Subcutaneous adipose tissue (tissue), 4 donors: ENCODE data around the gene P4HTM. TPM values are rescaled to one million over a fixed set of nuclear protein-coding genes. Genes with fewer than 3 reads are reported as not detected.

ENCODE experiments used
- total RNA-seq, 4 donors: library from RNA; depleted of rRNA; stranded (reverse); fragments of >200 nt; gene quantifications; one replicate each; pipeline ENCODE4 v1.1.0, GENCODE V29; 2016
- TF ChIP-seq, protein P1 (sequence below): fragments of 450-650 bp; IDR thresholded peaks from one replicate; pipeline ENCODE4 v1.5.1; 2016; ENCODE audit warnings: low read depth, mild to moderate bottlenecking, control low read depth, antibody characterized with exemption, moderate library complexity

Gene P4HTM
- total RNA-seq, 4 donors from 2014 or later, result 15.3 to 30.6 (median 26.0) TPM

DNA sequence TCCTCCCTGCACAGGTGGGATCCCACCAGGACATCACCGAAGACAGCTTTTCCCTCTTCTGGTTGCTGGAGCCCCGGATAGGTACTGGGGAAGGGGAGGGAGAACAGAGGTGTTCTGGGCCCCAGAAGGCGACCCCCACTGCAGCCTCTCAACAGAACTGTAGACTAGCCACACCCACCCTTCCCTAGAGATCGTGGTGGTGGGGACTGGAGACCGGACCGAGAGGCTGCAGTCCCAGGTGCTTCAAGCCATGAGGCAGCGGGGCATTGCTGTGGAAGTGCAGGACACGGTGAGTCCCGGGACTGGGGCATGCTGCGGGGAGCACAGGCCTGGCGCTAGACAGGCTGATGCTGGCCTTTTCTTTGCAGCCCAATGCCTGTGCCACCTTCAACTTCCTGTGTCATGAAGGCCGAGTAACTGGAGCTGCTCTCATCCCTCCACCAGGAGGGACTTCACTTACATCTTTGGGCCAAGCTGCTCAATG, 32.7 kb downstream of the P4HTM start:
- TF ChIP-seq, protein P1, sequence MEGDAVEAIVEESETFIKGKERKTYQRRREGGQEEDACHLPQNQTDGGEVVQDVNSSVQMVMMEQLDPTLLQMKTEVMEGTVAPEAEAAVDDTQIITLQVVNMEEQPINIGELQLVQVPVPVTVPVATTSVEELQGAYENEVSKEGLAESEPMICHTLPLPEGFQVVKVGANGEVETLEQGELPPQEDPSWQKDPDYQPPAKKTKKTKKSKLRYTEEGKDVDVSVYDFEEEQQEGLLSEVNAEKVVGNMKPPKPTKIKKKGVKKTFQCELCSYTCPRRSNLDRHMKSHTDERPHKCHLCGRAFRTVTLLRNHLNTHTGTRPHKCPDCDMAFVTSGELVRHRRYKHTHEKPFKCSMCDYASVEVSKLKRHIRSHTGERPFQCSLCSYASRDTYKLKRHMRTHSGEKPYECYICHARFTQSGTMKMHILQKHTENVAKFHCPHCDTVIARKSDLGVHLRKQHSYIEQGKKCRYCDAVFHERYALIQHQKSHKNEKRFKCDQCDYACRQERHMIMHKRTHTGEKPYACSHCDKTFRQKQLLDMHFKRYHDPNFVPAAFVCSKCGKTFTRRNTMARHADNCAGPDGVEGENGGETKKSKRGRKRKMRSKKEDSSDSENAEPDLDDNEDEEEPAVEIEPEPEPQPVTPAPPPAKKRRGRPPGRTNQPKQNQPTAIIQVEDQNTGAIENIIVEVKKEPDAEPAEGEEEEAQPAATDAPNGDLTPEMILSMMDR, result no peak

DNA sequence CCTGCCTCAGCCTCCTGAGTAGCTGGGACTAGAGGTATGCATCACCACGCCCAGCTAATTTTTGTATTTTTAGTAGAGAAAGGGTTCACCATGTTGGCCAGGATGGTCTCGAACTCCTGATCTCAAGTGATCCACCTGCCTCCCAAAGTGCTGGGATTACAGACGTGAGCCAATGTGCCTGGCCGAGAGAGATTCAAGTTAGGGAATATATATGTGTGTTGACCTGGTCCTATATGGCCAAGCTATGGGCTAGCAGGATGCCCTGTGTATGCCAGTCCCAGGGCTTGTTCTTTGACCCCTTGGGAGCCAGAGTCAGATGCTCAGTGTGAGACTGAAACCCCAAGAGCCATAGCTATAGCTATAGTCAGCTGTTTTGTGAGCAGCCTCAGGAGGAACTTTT, 33.7 kb downstream of the P4HTM start:
- TF ChIP-seq, protein P1, result no peak

DNA sequence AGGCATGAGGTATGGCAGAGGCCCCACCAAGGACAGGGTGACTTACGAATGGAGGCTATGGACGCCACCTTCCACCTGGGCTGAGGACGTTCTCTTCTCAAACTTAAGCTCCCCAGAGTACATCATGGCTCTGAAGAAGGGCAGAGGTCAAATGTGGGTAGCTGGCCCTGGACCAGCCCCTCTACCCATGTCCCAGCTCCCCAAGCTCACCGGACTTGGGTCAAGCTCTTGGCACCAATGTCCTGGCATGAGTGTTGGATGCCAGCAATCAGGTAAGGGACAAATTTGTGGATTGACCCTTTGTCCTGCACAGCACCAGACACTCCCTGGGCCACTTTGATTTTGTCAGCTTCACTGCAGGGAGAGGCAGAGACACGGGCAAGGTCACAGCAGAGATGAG, 34.4 kb downstream of the P4HTM start:
- TF ChIP-seq, protein P1, result no peak

DNA sequence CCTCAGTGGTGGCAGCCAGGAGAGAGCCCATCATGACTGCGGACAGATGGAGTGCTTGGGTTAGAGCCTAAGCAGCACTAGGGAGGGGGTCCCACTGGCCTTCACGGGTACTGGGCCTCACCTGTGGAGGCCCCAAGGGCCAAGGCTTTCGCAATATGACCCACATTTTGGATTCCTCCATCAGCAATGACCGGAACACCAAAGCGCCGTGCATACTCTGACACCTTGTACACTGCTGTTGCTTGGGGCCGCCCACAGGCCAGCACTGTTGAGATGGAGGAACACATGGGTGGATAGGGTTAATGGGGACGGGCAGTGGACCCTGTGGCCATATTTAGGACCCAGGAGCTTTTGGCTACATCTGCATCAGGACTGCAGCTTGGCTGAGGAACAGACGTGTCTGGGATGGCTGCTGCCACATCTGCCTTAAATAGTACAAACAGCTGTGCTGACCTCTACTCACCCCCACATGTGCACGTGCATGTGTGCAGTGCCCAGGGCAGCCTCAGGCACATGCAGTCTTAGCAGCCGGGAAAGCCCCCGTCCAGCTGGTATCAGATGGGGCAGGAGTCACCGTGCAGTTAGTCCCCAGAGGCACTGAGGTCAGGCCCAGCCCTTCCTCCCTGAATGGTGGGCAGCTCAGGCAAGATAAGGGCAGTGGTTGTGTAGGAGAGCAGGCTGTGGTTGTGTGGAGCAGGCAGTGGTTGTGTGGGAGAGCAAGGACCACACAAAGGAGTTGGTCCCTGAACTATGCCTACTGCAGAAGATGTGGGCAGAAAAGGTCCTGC, 35.2 kb downstream of the P4HTM start:
- TF ChIP-seq, protein P1, result no peak

DNA sequence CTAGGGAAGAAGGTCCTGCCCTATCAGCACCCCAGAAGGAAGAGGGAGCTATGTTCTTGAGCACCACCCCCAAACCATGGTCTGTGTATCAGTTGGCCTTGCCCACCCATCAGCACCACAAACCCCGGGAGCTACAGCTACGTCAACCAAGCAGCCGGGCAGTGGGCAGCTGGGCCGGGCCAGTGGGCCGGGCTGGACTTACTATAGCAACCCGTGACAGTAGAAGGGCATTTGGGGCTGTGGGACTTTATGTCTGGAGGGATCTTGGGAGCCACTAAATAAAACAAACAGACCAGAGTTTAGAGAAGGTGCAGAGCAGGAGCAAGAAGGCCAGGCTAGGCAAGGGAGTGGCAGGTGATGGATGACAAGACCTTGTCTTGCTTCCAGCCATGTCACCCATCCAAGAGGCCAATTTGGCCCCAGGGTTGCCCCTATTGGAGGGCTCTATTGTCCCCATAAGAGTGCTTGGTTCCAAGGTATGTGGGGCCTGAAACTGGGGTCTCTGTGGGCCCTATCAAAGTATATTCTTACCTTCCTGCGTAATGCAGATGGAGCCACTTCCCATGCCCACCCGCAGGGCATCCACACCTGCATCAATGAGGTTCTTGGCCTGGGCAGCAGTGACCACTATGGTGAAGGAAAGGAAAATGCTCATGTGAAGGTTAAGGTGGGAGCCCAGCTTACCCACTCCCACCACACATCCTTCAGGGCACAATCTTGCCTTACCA, 35.9 kb downstream of the P4HTM start:
- TF ChIP-seq, protein P1, result no peak

DNA sequence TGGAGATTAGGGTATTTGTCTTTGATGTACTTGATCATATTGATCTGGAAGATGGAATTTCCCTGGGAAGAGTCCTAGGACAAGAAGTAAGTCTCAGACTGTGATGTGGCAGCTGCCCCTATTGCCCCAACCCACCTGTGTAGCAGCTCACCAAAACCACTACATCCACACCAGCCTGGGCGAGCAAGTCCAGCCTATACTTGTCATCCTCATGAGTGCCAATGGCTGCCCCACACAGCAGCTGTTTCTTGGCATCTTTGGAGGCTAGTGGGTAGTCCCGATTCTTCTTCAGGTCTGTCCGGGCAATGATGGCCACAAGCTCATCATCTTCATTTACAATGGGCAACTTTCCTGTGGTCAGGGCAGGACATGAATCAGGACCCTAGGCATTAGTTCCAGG, 36.5 kb downstream of the P4HTM start:
- TF ChIP-seq, protein P1, result no peak

DNA sequence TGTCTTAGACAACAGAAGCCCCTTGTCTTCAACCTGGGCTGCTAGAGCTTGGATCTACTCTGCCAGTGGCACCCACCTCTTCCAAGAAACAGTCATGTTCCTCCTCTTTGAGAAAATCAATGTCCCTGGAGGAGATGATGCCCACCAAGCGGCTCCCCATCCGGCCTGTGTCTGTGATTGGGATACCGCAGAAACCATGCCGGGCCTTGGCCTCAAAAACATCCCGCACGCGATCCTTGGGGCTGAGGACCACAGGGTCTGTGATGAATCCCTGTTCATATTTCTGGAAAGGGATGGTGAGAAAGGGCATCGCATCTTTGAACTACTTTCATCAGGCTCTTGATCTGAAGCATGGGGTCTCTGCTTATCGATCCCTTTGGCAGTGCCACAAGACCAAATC, 37.6 kb downstream of the P4HTM start:
- TF ChIP-seq, protein P1, result no peak
